HG03354 (cell line): ENCODE results near the gene UNC5A.
"Not testable (repeated sequence)": the region's sequence is repeated elsewhere in the genome, so short reads cannot be mapped to it uniquely, and the experiment has no call there.

Source experiments
- ATAC-seq: cut with Tn5 transposase; IDR thresholded peaks from one replicate; pipeline ENCODE4 v1.9.1; 2021; ENCODE audit warnings: mild to moderate bottlenecking; ENCODE audit not compliant: unreplicated experiment, poor library complexity, severe bottlenecking

UNC5A gene

GRCh38 chr5:176855598-176855997 lies 45.2 kb downstream of the UNC5A start:
- no peak for ATAC-seq

- ATAC-seq, result no peak
These were observed 46.4 kb downstream of the UNC5A start for GRCh38 chr5:176856746-176857145.

- no peak for ATAC-seq
These were observed 47.0 kb downstream of the UNC5A start for GRCh38 chr5:176857216-176857893.

GRCh38 chr5:176857894-176858273 lies 47.5 kb downstream of the UNC5A start:
- no peak for ATAC-seq

GRCh38 chr5:176859916-176860315 lies 49.6 kb downstream of the UNC5A start:
- no peak for ATAC-seq

- ATAC-seq, result no peak
These were observed 50.0 kb downstream of the UNC5A start for GRCh38 chr5:176860381-176860780.

GRCh38 chr5:176861276-176861675 lies 50.9 kb downstream of the UNC5A start:
- ATAC-seq, result no peak

- no peak for ATAC-seq
These were observed 52.1 kb downstream of the UNC5A start for GRCh38 chr5:176862330-176862995.

- ATAC-seq, result no peak
These were observed 52.8 kb downstream of the UNC5A start for GRCh38 chr5:176863041-176863764.

GRCh38 chr5:176863765-176864098 lies 53.4 kb downstream of the UNC5A start:
- no peak for ATAC-seq

GRCh38 chr5:176864755-176865154 lies 54.4 kb downstream of the UNC5A start:
- no peak for ATAC-seq

- no peak for ATAC-seq
These were observed 55.6 kb downstream of the UNC5A start for GRCh38 chr5:176865964-176866363.

GRCh38 chr5:176866707-176867310 lies 56.5 kb downstream of the UNC5A start:
- ATAC-seq, result no peak

- no peak for ATAC-seq
These were observed 57.8 kb downstream of the UNC5A start for GRCh38 chr5:176868126-176868525.

GRCh38 chr5:176868731-176869130 lies 58.4 kb downstream of the UNC5A start:
- ATAC-seq, result no peak

GRCh38 chr5:176869501-176870109 lies 59.2 kb downstream of the UNC5A start:
- no peak for ATAC-seq

GRCh38 chr5:176870110-176870591 lies 59.8 kb downstream of the UNC5A start:
- no peak for ATAC-seq

GRCh38 chr5:176870644-176871043 lies 60.3 kb downstream of the UNC5A start:
- ATAC-seq, result not testable (repeated sequence)

- ATAC-seq, result not testable (repeated sequence)
These were observed 62.2 kb downstream of the UNC5A start for GRCh38 chr5:176872586-176872985.

- ATAC-seq, result not testable (repeated sequence)
These were observed 62.7 kb downstream of the UNC5A start for GRCh38 chr5:176873011-176873410.
